Peyer's patch (tissue), 4 donors: Measurements from ENCODE around the gene RNF5. TPM values are rescaled to one million over a fixed set of nuclear protein-coding genes. Genes with fewer than 3 reads are reported as not detected.
"Not testable (repeated sequence)": the region's sequence is repeated elsewhere in the genome, so short reads cannot be mapped to it uniquely, and the experiment has no call there.

ENCODE experiments used
- DNase-seq, 3 donors: peaks; one replicate each; pipeline ENCODE4 v3.0.0-alpha.2; 2017 to 2019
- H3K27ac ChIP-seq, 4 donors: fragments of 200-600 bp; sonication (generic); one replicate each; pipeline ENCODE4 v1.5.1; 2016 to 2019
- H3K27me3 ChIP-seq, 2 donors: fragments of 200-600 bp; sonication (generic); one replicate each; pipeline ENCODE4 v1.5.1; 2019
- H3K36me3 ChIP-seq, 3 donors: fragments of 200-600 bp; sonication (generic); one replicate each; pipeline ENCODE4 v1.5.1; 2016 to 2019
- H3K4me1 ChIP-seq, 4 donors: fragments of 200-600 bp; sonication (generic); one replicate each; pipeline ENCODE4 v1.5.1; 2016 to 2019
- H3K4me3 ChIP-seq, 4 donors: fragments of 200-600 bp; sonication (generic); 1 replicate in 3 of 4; 2 replicates in 1 of 4; pipeline ENCODE4 v1.5.1; 2016 to 2019; ENCODE audit warnings: mild to moderate bottlenecking in 1 of 4
- H3K9me3 ChIP-seq, 4 donors: fragments of 200-600 bp; sonication (generic); one replicate each; pipeline ENCODE4 v1.5.1; 2016 to 2019; ENCODE audit warnings: mild to moderate bottlenecking in 1 of 4
- CTCF ChIP-seq, 6 experiments: fragments of 450-650 bp in 4 of 6; fragments of 200-600 bp in 2 of 6; sonication (generic) in 1 of 6; IDR thresholded peaks; one replicate each; pipeline ENCODE4 v1.5.1; 2017 to 2019; ENCODE audit warnings: antibody characterized with exemption in 6 of 6, mild to moderate bottlenecking in 3 of 6, moderate library complexity in 1 of 6
- POLR2A ChIP-seq, 2 donors: fragments of 450-650 bp; IDR thresholded peaks; one replicate each; pipeline ENCODE4 v1.5.1; 2017; ENCODE audit warnings: antibody characterized with exemption in 2 of 2, mild to moderate bottlenecking in 2 of 2, moderate library complexity in 2 of 2
- total RNA-seq, 4 donors: library from RNA; depleted of rRNA; stranded (reverse); fragments of >200 nt; gene quantifications; one replicate each; pipeline ENCODE4 v1.1.0, GENCODE V29; 2016

RNF5 gene
- total RNA-seq, 4 donors from 2014 or later = 84.2 to 199 (median 115) TPM

GRCh38 chr6:32204268-32204715 is 26.1 kb downstream of the RNF5 start:
- no peak for TF ChIP-seq POLR2A (IDR thresholded peaks at IDR 0.05)
- TF ChIP-seq CTCF (IDR thresholded peaks at IDR 0.05) = no peak
- Histone ChIP-seq H3K27me3 (no peaks in the 10 kb centered on the region), H3K4me3 (no peak overlapping the region), H3K27ac (no peak overlapping the region), H3K9me3 (no peaks in the 10 kb centered on the region), H3K36me3 (no peaks in the 10 kb centered on the region), H3K4me1 (no peaks in the 10 kb centered on the region)
- no peak for DNase-seq

- Histone ChIP-seq H3K9me3 (no peaks in the 10 kb centered on the region), H3K36me3 (no peaks in the 10 kb centered on the region), H3K27me3 (no peaks in the 10 kb centered on the region), H3K4me3 (no peak overlapping the region), H3K4me1 (no peaks in the 10 kb centered on the region), H3K27ac (no peak overlapping the region)
- TF ChIP-seq CTCF (IDR thresholded peaks at IDR 0.05) (no peak), POLR2A (IDR thresholded peaks at IDR 0.05) (no peak)
- no peak for DNase-seq
Measured at GRCh38 chr6:32208996-32209395, 30.8 kb downstream of the RNF5 start.

GRCh38 chr6:32210191-32210601 is 32.0 kb downstream of the RNF5 start:
- Histone ChIP-seq H3K27me3 (no peaks in the 10 kb centered on the region), H3K9me3 (no peaks in the 10 kb centered on the region), H3K4me3 (no peak overlapping the region), H3K36me3 (no peaks in the 10 kb centered on the region), H3K4me1 (no peaks in the 10 kb centered on the region), H3K27ac (no peak overlapping the region)
- no peak for TF ChIP-seq POLR2A (IDR thresholded peaks at IDR 0.05)
- no peak for TF ChIP-seq CTCF (IDR thresholded peaks at IDR 0.05)
- DNase-seq = no peak

- not testable (repeated sequence) for H3K9me3 ChIP-seq, H3K4me3 ChIP-seq, H3K4me1 ChIP-seq, H3K36me3 ChIP-seq, DNase-seq, H3K27me3 ChIP-seq, H3K27ac ChIP-seq
Measured at GRCh38 chr6:32211432-32211831, 33.2 kb downstream of the RNF5 start.

GRCh38 chr6:32212076-32212760 is 34.0 kb downstream of the RNF5 start:
- TF ChIP-seq CTCF (IDR thresholded peaks at IDR 0.05) = no peak
- no peak for TF ChIP-seq POLR2A (IDR thresholded peaks at IDR 0.05)
- no peaks in the 10 kb centered on the region for H3K36me3 ChIP-seq
- no peak overlapping the region for H3K4me3 ChIP-seq
- no peaks in the 10 kb centered on the region for H3K27me3 ChIP-seq
- H3K4me1 ChIP-seq = no peaks in the 10 kb centered on the region
- DNase-seq = no peak
- H3K27ac ChIP-seq = no peak overlapping the region
- no peaks in the 10 kb centered on the region for H3K9me3 ChIP-seq

GRCh38 chr6:32213649-32214048 is 35.4 kb downstream of the RNF5 start:
- Histone ChIP-seq H3K27ac (no peak overlapping the region), H3K27me3 (no peaks in the 10 kb centered on the region), H3K4me1 (no peaks in the 10 kb centered on the region), H3K36me3 (no peaks in the 10 kb centered on the region), H3K9me3 (no peaks in the 10 kb centered on the region), H3K4me3 (no peak overlapping the region)
- DNase-seq = peak in 1 of 3 donors; percentile 36
- no peak for TF ChIP-seq POLR2A (IDR thresholded peaks at IDR 0.05)
- TF ChIP-seq CTCF (IDR thresholded peaks at IDR 0.05) = no peak
